CD4-positive, alpha-beta T cell treated with Interferon alpha-2 for 1 hour (primary cell): Measurements from ENCODE around the gene FAM53A.

Source experiments
- DNase-seq, 2 donors: peaks; one replicate each; pipeline ENCODE4 v3.0.0-alpha.2; 2020 to 2022

Gene FAM53A

DNA sequence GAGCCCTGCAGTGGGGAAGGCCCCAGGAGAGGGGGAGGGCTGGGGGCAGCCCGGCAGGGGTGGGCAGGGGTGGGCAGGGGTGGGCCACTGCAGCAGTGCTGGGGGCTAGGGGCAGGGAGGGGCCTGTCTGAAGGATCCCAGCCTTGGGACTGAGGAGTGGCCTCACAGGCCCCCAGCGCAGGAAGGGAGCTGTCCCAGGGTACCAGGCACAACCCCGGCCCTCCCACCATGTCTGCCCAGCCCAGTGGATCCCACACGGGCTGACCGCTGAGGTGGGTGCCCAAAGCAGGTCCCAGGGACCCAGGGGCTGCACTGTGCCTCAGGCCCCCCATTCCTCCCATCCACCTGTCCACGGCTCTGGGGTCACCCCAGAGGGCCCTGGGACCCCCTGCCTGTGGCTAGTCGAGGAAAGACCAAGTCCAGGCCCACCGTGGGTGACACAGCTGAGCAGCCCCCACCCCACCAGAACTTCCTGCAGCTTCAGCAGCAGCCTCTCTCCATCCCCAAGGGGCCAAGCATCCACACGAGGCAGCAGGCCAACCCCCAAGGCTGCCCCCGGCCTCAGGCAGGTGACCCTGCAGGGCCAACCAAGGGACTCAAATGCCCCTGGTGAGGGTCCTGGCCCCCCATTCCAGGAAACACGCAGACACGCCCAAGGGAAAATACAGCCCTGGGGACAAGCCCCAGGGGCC, 46.4 kb downstream of the FAM53A start:
- DNase-seq: no peak

GRCh38 chr4:1636490-1637211, 47.5 kb downstream of the FAM53A start:
- no peak for DNase-seq

GRCh38 chr4:1635464-1635863, 48.6 kb downstream of the FAM53A start:
- DNase-seq: no peak

GRCh38 chr4:1633993-1634392, 50.1 kb downstream of the FAM53A start:
- no peak for DNase-seq

GRCh38 chr4:1632109-1633104, 51.7 kb downstream of the FAM53A start:
- DNase-seq: no peak

DNA sequence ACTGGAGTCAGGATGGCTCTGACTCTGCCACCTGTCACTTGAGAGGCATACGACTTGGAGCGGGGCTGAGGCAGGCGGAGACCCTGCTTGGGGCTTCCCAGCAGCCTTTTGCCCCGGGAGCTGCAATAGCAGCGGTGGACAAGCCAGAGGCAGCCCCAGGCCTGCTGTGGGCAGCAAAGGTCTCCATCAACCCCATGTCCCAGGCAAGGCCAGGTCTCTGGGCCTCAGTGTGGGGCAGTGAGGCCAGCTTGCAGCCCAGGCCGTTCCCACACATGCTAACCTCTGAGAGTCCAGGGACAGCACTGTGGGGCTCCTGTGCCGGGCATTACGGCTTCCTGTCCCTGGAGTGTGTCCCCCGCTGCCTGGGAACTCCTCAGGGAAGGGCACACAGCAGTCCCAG, 53.0 kb downstream of the FAM53A start:
- no peak for DNase-seq

GRCh38 chr4:1630266-1630665, 53.8 kb downstream of the FAM53A start:
- no peak for DNase-seq

DNA sequence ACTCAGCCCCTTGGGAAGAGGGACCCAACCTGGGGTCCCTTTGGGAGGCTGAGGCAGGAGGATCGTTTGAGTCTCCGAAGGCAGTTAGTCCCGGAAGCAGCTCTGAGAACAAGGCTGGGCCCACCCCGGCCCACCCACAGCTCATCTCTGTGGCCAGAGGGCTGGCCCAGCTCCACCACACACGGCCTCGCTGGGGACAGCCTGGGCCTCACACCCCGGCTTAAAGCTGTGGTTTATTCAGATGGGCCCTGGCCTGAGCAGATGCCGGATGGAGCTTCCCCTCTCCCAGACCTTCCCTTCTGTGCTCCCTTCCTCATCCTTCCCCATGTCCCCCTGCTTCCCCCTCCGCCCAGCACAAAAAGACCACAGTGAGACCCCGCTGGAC, 54.4 kb downstream of the FAM53A start:
- DNase-seq: no peak

DNA sequence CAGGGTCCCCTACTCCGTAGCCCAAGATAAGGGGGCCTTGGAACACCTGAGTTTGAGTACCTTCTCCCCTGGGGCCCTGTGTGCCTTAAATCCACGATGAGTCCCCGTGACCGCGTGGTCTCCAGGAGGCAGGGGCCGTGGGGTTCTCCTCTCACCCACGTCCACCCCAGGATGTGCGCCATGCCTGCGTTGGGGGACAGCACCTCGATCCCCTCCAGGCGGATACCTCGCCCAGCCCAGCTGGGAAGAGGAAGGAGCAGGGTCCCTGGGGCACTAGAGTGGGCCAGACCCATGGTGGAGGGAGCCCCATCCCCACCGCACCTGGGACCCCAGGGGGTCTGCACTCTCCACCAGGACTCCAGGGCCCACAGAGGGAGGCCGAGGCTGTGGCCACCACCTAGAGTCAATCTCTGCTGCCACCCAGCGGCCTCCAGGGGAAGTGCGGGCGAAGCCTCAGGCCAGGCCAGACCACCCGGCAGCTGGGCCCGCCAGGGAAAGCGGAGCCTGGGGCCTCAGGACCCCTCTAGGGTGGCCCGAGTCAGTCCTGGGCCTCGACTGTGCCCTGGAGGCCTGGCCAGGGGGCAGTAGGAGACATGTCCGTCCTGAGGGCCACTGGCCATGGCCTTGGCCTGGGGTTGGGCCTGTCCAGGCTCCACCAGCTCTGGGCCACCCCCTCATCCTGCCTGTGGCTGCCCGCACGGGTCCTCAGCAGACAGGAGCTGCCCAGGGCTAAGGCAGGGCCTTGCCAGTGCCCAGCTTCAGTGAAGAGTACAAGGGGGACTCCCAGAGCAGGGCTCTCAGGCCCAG, 55.0 kb downstream of the FAM53A start:
- DNase-seq: peak; percentile 49 to 74

DNA sequence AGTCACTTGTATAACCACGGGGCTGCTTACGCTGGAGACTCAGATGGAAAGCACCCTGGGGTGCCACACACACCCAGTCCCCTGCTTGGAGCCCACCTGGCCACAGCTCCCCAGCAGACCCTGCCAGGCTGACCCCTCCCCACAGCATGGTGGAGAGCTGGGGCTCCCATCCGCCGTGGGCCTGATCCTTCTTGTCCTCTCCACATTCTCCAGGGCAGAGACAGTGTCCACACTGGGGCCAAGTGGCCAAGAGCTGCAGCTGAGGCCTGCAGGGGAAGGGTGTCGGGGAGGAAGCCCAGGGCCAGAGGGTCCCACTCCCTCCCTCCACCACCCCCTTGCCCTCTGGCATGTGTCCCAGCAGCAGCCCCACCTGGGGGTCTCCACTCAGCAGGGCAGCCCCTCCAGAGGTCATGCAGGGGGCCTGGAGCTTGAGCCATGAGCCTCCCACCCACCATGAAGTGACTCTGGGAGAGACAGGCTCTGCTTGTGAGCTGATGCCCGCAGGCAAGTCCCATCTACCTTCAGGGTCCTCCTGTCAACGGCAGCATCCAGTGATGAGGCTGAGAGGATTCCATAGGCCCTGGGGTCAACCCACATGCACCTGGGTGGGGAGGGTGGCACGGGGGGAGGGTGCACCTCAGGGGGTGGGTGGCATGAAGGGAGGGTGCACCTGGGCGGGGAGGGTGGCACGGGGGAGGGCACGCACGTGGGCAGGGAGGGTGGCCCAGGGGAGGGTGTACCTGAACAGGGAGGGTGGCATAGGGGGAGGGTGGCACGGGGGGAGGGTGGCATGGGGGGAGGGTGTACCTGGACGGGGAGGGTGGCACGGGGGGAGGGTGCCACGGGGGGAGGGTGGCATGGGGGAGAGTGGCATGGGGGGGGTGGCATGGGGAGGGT, 56.4 kb downstream of the FAM53A start:
- DNase-seq: no peak

- no peak for DNase-seq
Observed at GRCh38 chr4:1626941-1627340, 57.2 kb downstream of the FAM53A start.

DNA sequence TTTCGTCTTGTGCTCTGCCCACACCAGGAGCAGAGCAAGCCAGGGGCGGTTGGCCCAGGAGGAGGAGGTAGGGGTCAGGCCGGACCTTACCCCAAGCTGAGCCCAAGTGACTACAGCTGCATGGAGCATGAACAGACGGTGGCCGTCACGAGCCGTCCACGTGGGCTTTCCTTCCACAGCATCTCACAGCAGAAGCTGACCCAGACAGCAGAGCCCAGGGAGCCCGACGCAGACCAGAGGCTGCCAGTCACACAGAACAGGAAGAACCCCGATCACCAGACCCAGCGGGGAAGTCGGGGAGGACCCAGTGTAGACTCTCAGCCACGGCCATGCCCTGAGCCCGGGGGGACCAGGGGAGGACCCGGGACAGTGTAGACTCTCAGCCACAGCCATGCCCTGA, 58.0 kb downstream of the FAM53A start:
- DNase-seq: no peak

GRCh38 chr4:1625600-1626138, 58.4 kb downstream of the FAM53A start:
- DNase-seq: no peak

GRCh38 chr4:1624519-1624910, 59.6 kb downstream of the FAM53A start:
- DNase-seq: no peak

DNA sequence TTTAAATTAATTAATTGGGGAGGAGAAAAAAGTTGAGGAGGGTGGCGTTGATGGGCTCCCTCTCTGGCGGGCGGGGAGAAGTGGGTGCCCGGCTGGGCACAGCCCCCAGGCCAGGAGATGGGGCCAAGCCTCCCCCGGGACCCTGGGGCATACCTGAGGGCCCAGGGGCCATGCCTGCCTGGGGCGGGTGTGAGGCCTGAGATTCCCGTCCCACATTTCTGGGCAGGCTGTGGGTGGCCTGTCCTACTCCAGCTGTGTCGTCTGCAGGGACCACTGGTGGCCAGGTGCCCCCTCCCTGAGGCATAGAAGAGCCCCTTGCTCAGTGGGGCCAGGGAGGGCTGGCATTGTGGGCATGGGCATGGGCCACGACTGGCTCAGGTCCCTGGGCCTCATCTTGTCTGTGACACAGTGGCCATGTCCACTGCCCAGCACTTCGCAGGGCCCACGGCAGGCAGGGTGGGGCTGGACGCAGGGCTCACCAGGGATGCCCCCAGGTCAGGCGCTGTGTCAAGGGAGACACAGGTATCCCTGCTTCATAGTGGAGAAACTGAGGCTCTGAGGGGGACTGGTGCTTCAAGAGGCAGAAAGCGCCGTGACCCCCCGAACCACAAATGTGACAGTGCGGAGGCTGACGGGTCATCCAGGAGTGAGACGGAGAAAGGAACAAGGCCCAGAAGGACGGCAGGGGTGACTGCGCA, 60.1 kb downstream of the FAM53A start:
- DNase-seq: no peak

- DNase-seq: no peak
Observed at GRCh38 chr4:1623400-1623799, 60.7 kb downstream of the FAM53A start.

DNA sequence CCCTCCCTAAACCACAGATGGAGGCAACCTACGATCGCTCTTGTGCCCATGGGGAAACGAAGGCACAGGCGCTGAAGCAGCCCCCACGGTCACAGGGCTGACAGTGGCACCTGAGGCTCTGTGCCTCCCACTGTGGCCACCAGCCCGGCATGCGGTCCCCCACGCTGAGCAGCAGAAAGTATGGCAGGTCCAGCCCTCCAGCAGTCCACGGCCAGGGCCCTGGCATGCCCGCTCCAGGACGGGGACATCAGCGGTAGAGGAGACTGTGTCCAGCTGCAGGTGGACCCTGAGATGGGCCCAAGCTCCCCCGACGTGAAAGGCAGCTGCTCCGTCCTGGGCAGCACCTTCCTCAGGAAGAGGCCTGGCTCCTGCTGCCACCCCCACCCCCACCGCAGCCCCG, 61.2 kb downstream of the FAM53A start:
- DNase-seq: no peak

DNA sequence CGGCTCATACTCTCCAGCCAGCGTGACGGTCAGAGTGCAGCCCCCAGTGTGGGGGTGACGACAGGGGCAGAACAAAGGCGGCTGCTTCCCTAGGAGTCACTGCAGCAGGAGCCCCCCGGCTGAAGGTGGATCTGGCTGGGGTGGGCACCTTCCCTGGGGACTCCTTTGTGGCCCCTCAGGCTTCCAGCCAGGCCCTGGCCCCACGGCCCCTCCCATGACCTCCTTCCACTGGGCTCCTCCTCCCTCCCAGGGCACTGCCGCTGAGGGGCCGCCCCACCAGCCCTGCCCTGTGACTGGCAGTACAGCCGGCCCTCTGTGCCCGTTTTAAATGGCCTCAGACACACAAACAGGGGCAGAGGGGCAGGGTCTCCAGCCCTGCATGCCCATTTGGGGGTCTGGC, 61.9 kb downstream of the FAM53A start:
- no peak for DNase-seq

DNA sequence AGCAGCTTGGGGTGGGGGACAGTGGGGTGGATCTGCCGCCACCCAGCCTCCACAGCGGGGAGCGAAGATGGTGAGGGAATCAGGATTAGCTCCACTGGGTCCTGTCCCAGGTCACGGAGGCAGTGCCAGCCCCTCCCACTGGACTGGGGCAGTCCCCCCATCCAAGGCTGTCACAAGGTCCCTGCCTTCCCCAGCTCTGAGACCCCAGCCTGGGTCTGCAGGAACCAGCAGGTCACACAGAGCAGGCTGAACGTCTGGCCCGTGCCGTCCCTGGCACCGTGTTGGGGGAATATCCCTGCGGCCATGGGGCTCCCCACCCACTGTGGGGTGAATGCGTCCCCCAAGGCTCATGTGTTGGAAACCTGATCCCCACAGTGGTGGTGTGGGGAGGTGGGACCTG, 62.6 kb downstream of the FAM53A start:
- DNase-seq: no peak

DNA sequence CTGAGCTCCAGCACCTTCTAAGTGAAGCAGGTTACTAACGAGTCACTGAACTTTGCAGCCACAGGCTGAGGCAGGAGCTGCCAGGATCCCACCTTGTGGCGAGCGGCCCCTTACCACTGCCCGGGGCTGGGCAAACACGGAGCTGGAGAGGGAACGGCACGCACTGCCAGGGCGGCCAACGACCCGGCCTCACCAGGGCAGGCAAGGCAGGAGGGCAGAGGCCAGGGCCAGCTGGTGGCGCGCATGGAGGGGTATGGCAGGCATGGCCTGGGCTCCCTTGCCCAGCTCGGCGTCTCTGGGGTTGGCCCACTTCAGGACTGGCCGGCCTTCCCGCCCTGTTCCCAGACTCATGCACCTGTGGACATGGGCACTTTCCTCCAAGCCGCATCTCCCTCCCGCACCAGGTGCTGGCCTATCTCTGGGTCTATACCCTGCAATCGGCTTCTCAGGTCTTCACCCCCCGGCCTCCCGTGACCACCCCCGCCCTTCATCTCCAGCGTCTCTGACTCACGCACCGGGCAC, 64.9 kb downstream of the FAM53A start:
- DNase-seq: no peak
